ENCODE results near the gene GCA. TPM values are rescaled to one million over a fixed set of nuclear protein-coding genes. Genes with fewer than 3 reads are reported as not detected.

Gene GCA
- total and polyA plus RNA-seq, 2 of the 13 experiments (the other 11 are each of a cell fraction or from before 2014, with no cell fraction given) = 42.0 to 48.3 TPM

GRCh38 chr2:162343824-162344616, at the start of gene GCA (continued):
- TF ChIP-seq ZNF234 (CRISPR knock-in tag; conservative IDR thresholded peaks at IDR 0.05) = no peak
- peak in 1 of 2 experiments; percentile 71; a peak in 2 of 4 replicates for TF ChIP-seq KLF16 (CRISPR knock-in tag; IDR thresholded peaks at IDR 0.05)
- TF ChIP-seq CREB3 (CRISPR knock-in tag; IDR thresholded peaks at IDR 0.05) = no peak
- peak; percentile 88; the same call in 1 of the 2 replicates for TF ChIP-seq ARHGAP35 (CRISPR knock-in tag; IDR thresholded peaks at IDR 0.05; ENCODE audit: borderline replicate concordance)
- no peak for TF ChIP-seq NR3C1 (CRISPR knock-in tag; IDR thresholded peaks at IDR 0.05)
- TF ChIP-seq ZNF530 (CRISPR knock-in tag; IDR thresholded peaks at IDR 0.05; ENCODE audit: low read depth) = no peak
- TF ChIP-seq ZBTB39 (CRISPR knock-in tag; IDR thresholded peaks at IDR 0.05) = no peak
- TF ChIP-seq ZNF446 (CRISPR knock-in tag; IDR thresholded peaks at IDR 0.05) = no peak
- peak; percentile 72; the same call in 1 of the 2 replicates for TF ChIP-seq ZNF280B (CRISPR knock-in tag; IDR thresholded peaks at IDR 0.05; ENCODE audit: borderline replicate concordance)
- TF ChIP-seq ZNF737 (CRISPR knock-in tag; IDR thresholded peaks at IDR 0.05; ENCODE audit: borderline replicate concordance) = no peak
- peak; percentile 80; the same call in 1 of the 2 replicates for TF ChIP-seq RFXAP (CRISPR knock-in tag; IDR thresholded peaks at IDR 0.05; ENCODE audit: borderline replicate concordance)
- TF ChIP-seq ZSCAN5A (CRISPR knock-in tag; IDR thresholded peaks at IDR 0.05; ENCODE audit: borderline replicate concordance) = no peak; the same call in 1 of the 2 replicates
- peak; percentile 94 for TF ChIP-seq PHF8 (CRISPR knock-in tag; IDR thresholded peaks at IDR 0.05)
- TF ChIP-seq MTA3 (CRISPR knock-in tag; IDR thresholded peaks at IDR 0.05) = no peak
- peak; percentile 94; the same call in 1 of the 2 replicates for TF ChIP-seq ZFYVE20 (CRISPR knock-in tag; IDR thresholded peaks at IDR 0.05; ENCODE audit: borderline replicate concordance, low read depth)
- peak; percentile 16; the same call in 1 of the 2 replicates for TF ChIP-seq TFAP4 (IDR thresholded peaks at IDR 0.05; ENCODE audit: borderline replicate concordance, low read depth)
- peak; percentile 91 for TF ChIP-seq KDM5B (CRISPR knock-in tag; IDR thresholded peaks at IDR 0.05; ENCODE audit: borderline replicate concordance)
- TF ChIP-seq ATRX (CRISPR knock-in tag; IDR thresholded peaks at IDR 0.05; ENCODE audit: borderline replicate concordance) = no peak
- peak; percentile 97 for TF ChIP-seq HINFP (CRISPR knock-in tag; IDR thresholded peaks at IDR 0.05; ENCODE audit: low read depth)
